Activated naive CD4-positive, alpha-beta T cell treated with anti-CD3 and anti-CD28 coated beads for 36 hours (primary cell): ENCODE measurements around the gene DEPDC1. TPM values are rescaled to one million over a fixed set of nuclear protein-coding genes. Genes with fewer than 3 reads are reported as not detected.
"Not testable (repeated sequence)": the region's sequence is repeated elsewhere in the genome, so short reads cannot be mapped to it uniquely, and the experiment has no call there.

ENCODE experiments used
- CTCF ChIA-PET: fragments of 350-600 bp; sonication (Branson Sonifier 250); formaldehyde crosslinking; loops from one replicate; lab custom pipeline; 2021; ENCODE audit warnings: antibody characterized with exemption; lab: Charles Lee
- DNase-seq: peaks from one replicate; pipeline ENCODE4 v3.0.0-alpha.2; 2020
- H3K27ac Mint-ChIP-seq: one replicate; pipeline ENCODE4 v1.8.0; 2021; ENCODE audit warnings: mild to moderate bottlenecking, mixed read lengths
- H3K27me3 Mint-ChIP-seq: one replicate; pipeline ENCODE4 v1.8.0; 2021; ENCODE audit warnings: low read depth, mixed read lengths
- H3K36me3 Mint-ChIP-seq: one replicate; pipeline ENCODE4 v1.8.0; 2021; ENCODE audit warnings: low read depth, mixed read lengths
- H3K4me1 Mint-ChIP-seq: one replicate; pipeline ENCODE4 v1.8.0; 2021; ENCODE audit warnings: low read depth, mixed read lengths
- H3K4me3 Mint-ChIP-seq: one replicate; pipeline ENCODE4 v1.8.0; 2021; ENCODE audit warnings: mild to moderate bottlenecking, moderate library complexity, mixed read lengths
- H3K9me3 Mint-ChIP-seq: one replicate; pipeline ENCODE4 v1.8.0; 2021; ENCODE audit warnings: mixed read lengths
- intact Hi-C: fragments of 100-400 bp; cut with micrococcal nuclease; formaldehyde crosslinking; loops from one replicate; pipeline ENCODE4 v1.15.1; 2023
- total RNA-seq, 2 experiments: library from RNA; stranded (reverse); gene quantifications; one replicate each; pipeline ENCODE4 v1.2.3, GENCODE V29; 2021

Gene DEPDC1
- total RNA-seq, 2 experiments from 2014 or later: 18.3 to 20.7 TPM

DNA sequence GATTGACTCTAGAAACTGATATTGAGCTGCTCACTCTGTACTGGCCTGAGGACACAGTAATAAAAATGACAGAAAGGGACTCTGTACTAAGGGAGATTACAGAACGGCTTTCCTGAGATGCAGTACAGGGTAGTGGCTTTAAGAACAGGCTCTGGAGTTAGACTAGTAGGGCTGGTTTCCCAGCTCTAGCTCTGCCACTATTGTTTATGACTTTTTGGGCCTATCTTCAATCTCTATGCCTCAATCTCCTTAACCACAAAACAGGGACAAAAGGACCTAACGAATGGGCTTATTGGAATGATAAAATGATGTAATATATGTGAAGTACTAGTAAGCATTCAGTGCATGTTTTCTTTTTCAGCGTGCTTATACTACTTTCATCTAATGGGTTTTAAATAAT is 1.4 kb downstream of the DEPDC1 start:
- peaks cover 30% of the 10 kb centered on the region for H3K27me3 Mint-ChIP-seq

DNA sequence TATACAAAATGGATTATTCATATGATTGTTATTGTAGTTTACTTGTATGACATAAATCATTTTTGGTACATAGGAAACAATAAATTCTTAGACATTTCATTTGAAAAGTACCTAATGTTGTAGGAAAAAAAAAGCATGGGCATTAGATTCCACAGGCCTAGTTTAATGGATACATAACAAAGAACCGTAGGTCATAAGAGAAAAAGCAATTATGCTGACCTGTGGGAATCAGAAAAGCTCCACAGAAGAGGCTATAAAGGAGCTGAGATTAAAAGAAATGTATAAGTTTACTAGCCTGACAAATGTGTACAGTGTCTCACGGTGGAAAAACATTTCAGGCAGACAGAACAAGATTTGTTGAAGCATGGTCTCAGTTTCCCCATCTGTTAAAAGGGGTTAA is 3.7 kb downstream of the DEPDC1 start:
- DNase-seq: no peak
- peaks cover 24% of the 10 kb centered on the region for H3K27me3 Mint-ChIP-seq
- no peak overlapping the region for H3K4me3 Mint-ChIP-seq
- peaks cover 12% of the 10 kb centered on the region for H3K4me1 Mint-ChIP-seq
- no peaks in the 10 kb centered on the region for H3K9me3 Mint-ChIP-seq
- intact Hi-C loops: no loop called here
- CTCF ChIA-PET: no interaction called here
- peaks cover 2% of the 10 kb centered on the region for H3K36me3 Mint-ChIP-seq
- no peak overlapping the region for H3K27ac Mint-ChIP-seq

More for the DNA sequence above, 1.4 kb downstream of the DEPDC1 start:
- peaks cover 12% of the 10 kb centered on the region for H3K4me1 Mint-ChIP-seq
- H3K9me3 Mint-ChIP-seq: no peaks in the 10 kb centered on the region
- H3K27ac Mint-ChIP-seq: no peak overlapping the region
- CTCF ChIA-PET: interaction anchor here (0.6 kb wide), 1 partner anchor 1156 kb away, joined by 3 read pairs; no protein-coding TSS in a partner anchor
- peak overlapping the region; percentile 78 for H3K4me3 Mint-ChIP-seq
- intact Hi-C loops: no loop called here
- peaks cover 2% of the 10 kb centered on the region for H3K36me3 Mint-ChIP-seq
- no peak for DNase-seq

DNA sequence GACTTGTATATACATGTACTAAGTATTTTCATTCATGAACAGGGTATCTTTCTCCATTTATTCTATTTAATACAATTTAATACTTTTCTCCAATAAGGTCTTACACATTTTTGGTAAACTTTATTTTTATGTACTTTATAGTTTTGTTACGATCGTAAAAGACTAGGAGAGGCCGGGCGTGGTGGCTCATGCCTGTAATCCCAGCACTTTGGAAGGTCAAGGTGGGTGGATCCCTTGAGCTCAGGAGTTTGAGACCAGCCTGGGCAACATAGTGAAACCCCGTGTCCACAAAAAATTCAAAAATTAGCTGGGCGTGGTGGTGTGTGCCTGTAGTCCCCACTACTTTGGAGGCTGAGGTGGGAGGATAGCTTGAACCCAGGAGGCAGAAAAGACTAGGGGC is 4.6 kb downstream of the DEPDC1 start:
- H3K36me3 Mint-ChIP-seq, H3K4me3 Mint-ChIP-seq, intact Hi-C loops, CTCF ChIA-PET, H3K9me3 Mint-ChIP-seq, DNase-seq, H3K4me1 Mint-ChIP-seq, H3K27ac Mint-ChIP-seq: not testable (repeated sequence)
- H3K27me3 Mint-ChIP-seq: peaks cover 16% of the 10 kb centered on the region

DNA sequence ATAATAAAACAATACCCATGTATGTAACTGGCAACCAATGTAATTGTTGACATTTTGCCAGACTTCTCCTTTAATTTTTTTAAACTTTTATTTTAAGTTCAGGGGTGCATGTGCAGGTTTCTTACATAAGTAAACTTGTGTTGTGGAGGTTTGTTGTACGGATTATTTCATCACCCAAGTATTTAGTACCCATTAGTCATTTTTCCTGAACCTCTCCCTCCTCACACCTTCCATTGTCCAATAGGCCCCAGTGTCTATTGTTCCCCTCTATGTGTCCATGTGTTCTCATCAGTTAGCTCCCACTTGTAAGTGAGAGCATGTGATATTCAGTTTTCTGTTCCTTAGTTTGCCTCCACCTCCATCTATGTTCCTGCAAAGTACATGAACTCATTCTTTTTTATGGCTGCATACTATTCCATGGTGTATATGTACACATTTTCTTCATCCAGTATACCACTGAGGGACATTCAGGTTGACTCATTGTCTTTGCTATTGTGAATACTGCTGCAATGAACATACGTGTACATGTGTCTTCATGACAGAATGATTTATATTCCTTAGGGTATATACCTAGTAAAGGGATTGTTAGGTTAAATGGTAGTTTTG is 6.7 kb downstream of the DEPDC1 start:
- intact Hi-C loops: no loop called here
- Mint-ChIP-seq H3K27ac (no peak overlapping the region), H3K9me3 (no peaks in the 10 kb centered on the region), H3K27me3 (peaks cover 4% of the 10 kb centered on the region), H3K4me3 (no peak overlapping the region), H3K4me1 (no peaks in the 10 kb centered on the region), H3K36me3 (no peaks in the 10 kb centered on the region)
- CTCF ChIA-PET: no interaction called here
- no peak for DNase-seq

DNA sequence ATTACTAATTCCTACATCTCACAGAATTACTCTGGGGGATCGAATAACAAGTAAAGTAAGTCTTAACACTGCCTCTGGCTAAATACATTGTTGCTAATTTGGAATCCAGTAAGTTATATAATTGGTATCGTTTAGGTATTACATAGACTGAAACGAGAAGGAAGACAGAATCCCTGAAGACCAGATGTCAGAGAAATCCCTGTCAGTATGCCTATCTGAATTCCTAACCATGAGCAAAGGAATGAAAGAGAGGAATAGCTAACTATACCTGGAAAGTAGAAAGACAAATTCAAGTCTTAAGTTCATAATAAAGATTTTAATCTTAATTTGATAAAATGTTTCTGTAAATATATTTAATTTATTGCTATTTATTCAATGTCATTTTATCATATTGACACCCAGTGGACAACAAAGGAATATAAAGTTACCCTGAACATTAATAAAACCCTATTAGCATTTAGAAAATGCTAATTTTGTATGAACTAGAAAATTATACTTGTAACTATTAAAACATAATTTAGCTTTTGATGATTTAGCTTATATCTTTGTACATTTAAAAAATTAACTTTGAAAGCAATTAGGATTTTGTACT is 11.4 kb downstream of the DEPDC1 start:
- no peaks in the 10 kb centered on the region for H3K36me3 Mint-ChIP-seq
- CTCF ChIA-PET: interaction anchor here (1.0 to 1.2 kb wide), 2 partner anchors 368 to 719 kb away, joined by 4 read pairs; no protein-coding TSS in a partner anchor

DNA sequence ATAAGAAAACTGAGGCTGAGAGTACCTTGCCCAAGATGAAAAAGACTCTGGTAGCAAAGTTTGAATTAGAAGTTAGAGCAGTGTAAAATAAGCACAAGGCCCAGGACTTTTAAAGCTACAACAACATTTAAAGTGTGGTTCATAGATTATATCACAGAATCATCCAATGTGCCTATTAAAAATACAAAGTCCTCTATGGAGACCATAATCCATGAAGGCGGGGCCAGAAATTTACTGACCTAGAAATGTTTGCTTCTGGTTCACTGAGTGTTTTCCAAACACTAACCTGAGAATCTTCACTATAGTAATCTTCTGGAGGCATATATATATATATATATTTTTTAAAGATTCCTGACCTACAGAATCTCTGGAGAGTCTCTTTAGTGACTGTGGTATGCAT is 12.3 kb downstream of the DEPDC1 start:
- H3K4me1 Mint-ChIP-seq: no peaks in the 10 kb centered on the region
- H3K27me3 Mint-ChIP-seq: no peaks in the 10 kb centered on the region
- no peaks in the 10 kb centered on the region for H3K9me3 Mint-ChIP-seq
- CTCF ChIA-PET: interaction anchor here (1.2 kb wide), 1 partner anchor 718 kb away, joined by 4 read pairs; no protein-coding TSS in a partner anchor
- no peak for DNase-seq
- H3K27ac Mint-ChIP-seq: no peak overlapping the region
- H3K36me3 Mint-ChIP-seq: no peaks in the 10 kb centered on the region
- no peak overlapping the region for H3K4me3 Mint-ChIP-seq
- intact Hi-C loops: no loop called here

More for the DNA sequence above, 11.4 kb downstream of the DEPDC1 start:
- Mint-ChIP-seq H3K4me3 (no peak overlapping the region), H3K9me3 (no peaks in the 10 kb centered on the region), H3K27ac (no peak overlapping the region), H3K27me3 (no peaks in the 10 kb centered on the region), H3K4me1 (no peaks in the 10 kb centered on the region)
- intact Hi-C loops: no loop called here
- no peak for DNase-seq

DNA sequence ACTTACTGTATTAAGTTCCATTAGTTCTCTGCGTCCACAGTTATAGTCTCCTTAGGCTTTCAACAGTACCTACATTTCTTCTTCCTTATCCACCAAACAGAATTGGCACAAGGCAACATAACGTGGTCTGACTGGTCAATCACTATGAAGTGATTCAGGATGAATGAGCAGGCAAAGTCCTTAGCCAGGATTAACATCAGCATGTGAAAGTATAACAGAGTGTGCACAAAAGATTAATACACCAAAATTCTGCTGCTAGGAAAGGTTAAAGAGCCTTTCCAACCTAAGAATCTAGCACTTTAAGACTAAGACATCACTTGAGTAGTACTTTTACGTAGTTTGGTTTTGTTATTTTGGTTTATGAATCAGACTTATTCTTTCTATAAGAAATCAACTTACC is 15.8 kb downstream of the DEPDC1 start:
- H3K9me3 Mint-ChIP-seq: no peaks in the 10 kb centered on the region
- DNase-seq: no peak
- H3K4me1 Mint-ChIP-seq: no peaks in the 10 kb centered on the region
- CTCF ChIA-PET: no interaction called here
- H3K4me3 Mint-ChIP-seq: no peak overlapping the region
- no peaks in the 10 kb centered on the region for H3K27me3 Mint-ChIP-seq
- intact Hi-C loops: no loop called here
- no peaks in the 10 kb centered on the region for H3K36me3 Mint-ChIP-seq
- no peak overlapping the region for H3K27ac Mint-ChIP-seq

DNA sequence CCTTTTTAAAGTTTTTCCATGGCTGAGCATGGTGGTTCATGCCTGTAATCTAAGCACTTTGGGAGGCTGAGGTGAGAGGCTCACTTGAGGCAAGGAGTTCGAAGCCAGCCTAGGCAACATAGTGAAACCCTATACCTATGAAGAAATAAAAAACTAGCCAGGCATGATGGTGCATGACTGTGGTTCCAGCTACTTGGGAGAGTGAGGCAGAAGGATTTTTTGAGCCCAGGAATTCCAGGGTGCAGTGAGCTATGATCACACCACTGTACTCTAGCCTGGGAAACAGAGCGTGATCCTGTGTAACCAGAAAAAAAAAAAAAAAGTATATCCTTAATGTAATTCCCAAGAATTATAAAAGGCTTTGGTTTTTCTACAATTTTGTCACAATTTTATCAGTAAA is 17.4 kb downstream of the DEPDC1 start:
- no peaks in the 10 kb centered on the region for H3K27me3 Mint-ChIP-seq
- intact Hi-C loops: no loop called here
- no peaks in the 10 kb centered on the region for H3K9me3 Mint-ChIP-seq
- no peak for DNase-seq
- H3K4me1 Mint-ChIP-seq: no peaks in the 10 kb centered on the region
- H3K36me3 Mint-ChIP-seq: no peaks in the 10 kb centered on the region
- H3K4me3 Mint-ChIP-seq: no peak overlapping the region
- no peak overlapping the region for H3K27ac Mint-ChIP-seq
- CTCF ChIA-PET: interaction anchor here (0.7 to 0.8 kb wide), 3 partner anchors 34 to 1625 kb away, joined by 3 read pairs; no protein-coding TSS in a partner anchor

DNA sequence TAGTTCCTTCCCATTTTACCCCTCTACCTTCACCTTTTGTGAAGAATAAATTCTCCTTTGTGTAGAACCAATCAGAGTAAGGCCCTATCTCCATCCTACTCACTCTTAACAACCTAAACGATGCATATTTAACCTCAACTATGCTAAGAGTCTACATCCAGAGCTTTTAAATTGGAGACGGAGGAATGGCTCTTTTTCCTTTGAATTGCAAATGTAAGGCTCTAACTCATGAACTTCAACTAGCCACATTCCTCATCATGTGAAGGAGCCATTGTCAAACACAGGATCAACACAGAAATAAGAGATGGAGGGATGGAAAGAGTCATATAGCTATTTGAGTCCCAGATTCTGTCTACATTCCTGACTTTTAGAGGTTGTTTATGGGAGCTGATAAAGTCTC is 18.2 kb downstream of the DEPDC1 start:
- no peak for DNase-seq
- H3K27ac Mint-ChIP-seq: no peak overlapping the region
- H3K4me1 Mint-ChIP-seq: no peaks in the 10 kb centered on the region
- H3K9me3 Mint-ChIP-seq: no peaks in the 10 kb centered on the region
- H3K4me3 Mint-ChIP-seq: no peak overlapping the region
- intact Hi-C loops: no loop called here
- CTCF ChIA-PET: interaction anchor here (0.7 kb wide), 2 partner anchors 35 to 1626 kb away, joined by 3 read pairs; no protein-coding TSS in a partner anchor
- no peaks in the 10 kb centered on the region for H3K27me3 Mint-ChIP-seq
- no peaks in the 10 kb centered on the region for H3K36me3 Mint-ChIP-seq

DNA sequence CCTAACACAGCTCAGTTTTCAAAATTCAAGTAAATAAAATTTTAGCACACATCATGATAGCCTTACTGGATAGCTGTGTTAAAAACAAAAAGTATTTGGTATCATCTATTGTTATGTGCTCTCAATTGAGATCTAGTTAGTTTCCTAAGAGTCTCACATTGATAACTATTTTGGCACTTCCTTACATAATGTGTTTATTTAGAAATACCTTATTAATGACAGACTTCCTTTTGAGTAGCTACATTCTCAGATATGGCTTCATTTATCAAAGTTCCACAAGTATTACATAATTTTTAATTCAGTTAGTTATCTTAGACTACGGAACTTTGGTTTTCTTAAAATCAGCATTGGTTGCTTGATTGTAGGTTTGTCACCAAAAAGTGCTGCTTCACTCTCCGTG is 20.3 kb downstream of the DEPDC1 start:
- H3K27ac Mint-ChIP-seq, H3K4me1 Mint-ChIP-seq, H3K4me3 Mint-ChIP-seq, intact Hi-C loops, H3K9me3 Mint-ChIP-seq, DNase-seq, H3K27me3 Mint-ChIP-seq, CTCF ChIA-PET, H3K36me3 Mint-ChIP-seq: not testable (repeated sequence)

DNA sequence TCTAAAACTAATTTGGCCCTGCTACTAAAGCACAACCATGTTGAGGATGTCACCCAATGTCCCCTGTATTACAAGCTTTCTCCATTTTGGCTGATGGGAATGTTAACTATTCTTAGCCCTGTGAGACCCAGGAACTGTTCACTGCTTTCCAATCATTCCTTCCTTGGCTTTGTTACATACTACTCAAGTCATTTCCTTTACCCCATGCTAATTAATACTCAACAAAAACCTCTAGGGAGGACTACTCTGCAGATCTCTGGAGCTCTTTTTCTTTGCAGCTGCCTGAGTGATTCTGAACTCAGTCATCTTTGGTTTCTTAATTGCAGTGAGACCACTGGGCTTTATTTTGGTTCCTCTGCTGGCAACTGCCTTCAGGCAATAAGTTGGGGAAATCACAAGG is 23.8 kb downstream of the DEPDC1 start:
- intact Hi-C loops: no loop called here
- Mint-ChIP-seq H3K27ac (no peak overlapping the region), H3K36me3 (no peaks in the 10 kb centered on the region), H3K4me1 (no peaks in the 10 kb centered on the region), H3K27me3 (no peaks in the 10 kb centered on the region), H3K4me3 (no peak overlapping the region), H3K9me3 (peaks cover 2% of the 10 kb centered on the region)
- CTCF ChIA-PET: no interaction called here
- DNase-seq: no peak

DNA sequence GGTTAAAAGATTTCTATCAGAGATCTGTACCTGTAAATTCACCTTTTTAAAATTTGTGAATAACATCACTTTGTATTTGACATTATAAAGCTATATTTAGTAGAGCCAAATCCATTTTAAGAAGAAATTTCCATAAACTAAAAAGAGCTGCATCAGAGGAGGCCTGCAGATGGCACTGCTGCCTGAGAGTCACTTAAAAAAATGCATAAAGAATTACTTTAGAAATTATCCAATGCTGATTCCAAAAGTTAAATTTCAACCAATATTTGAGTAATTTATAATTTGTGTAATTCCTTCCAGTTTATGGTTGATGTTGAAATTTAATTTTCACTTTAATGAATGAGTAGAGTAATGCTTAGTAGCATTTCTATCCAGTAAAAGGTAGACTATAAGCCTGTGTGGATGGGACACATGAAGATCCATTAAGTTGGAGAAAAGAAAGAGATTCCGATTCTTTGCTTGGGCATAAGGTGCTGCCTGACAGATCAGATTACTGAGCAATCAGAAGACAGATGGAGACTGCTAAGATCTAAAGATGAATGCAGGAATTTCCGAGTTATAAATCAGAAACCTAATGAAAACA is 26.4 kb downstream of the DEPDC1 start:
- no peak for DNase-seq
- no peaks in the 10 kb centered on the region for H3K36me3 Mint-ChIP-seq
- no peak overlapping the region for H3K4me3 Mint-ChIP-seq
- H3K27ac Mint-ChIP-seq: no peak overlapping the region
- H3K4me1 Mint-ChIP-seq: no peaks in the 10 kb centered on the region
- peaks cover 3% of the 10 kb centered on the region for H3K27me3 Mint-ChIP-seq
- H3K9me3 Mint-ChIP-seq: peaks cover 2% of the 10 kb centered on the region
- CTCF ChIA-PET: no interaction called here
- intact Hi-C loops: no loop called here

DNA sequence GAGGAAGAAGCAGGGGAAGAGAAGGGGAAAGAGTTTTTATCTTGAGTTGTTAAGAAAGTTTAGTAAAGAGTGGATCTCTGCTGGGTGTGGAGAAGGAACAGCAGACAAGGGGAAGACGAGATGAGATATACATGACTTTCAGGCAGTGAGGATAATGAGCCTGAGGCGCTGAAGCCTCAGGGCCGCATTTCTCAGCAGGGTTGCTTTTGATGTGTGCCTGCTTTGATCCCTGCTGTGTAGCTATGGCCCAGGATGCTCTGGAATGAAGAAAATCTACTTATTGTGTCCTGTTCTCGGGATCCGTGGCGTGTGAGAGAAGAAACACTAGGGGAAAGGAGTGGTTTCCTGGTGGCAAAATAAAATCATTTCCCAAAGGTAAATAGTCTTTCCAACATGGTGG is 32.0 kb downstream of the DEPDC1 start:
- H3K36me3 Mint-ChIP-seq: no peaks in the 10 kb centered on the region
- peaks cover 3% of the 10 kb centered on the region for H3K27me3 Mint-ChIP-seq
- no peak overlapping the region for H3K4me3 Mint-ChIP-seq
- H3K9me3 Mint-ChIP-seq: peaks cover 17% of the 10 kb centered on the region
- intact Hi-C loops: no loop called here
- H3K27ac Mint-ChIP-seq: no peak overlapping the region
- H3K4me1 Mint-ChIP-seq: no peaks in the 10 kb centered on the region
- CTCF ChIA-PET: no interaction called here
- no peak for DNase-seq
